H1 (cell line): ENCODE data around the gene WDR44. TPM values are rescaled to one million over a fixed set of nuclear protein-coding genes. Genes with fewer than 3 reads are reported as not detected.

Source experiments
- ATF3 ChIP-seq: IDR thresholded peaks from 2 replicates; pipeline ENCODE4 v1.6.1; 2011; ENCODE audit warnings: low read depth, mild to moderate bottlenecking, low read length; ENCODE audit not compliant: insufficient read depth
- SAP30 ChIP-seq: fragments of 300-600 bp; sonication (generic); IDR thresholded peaks from 2 replicates; pipeline ENCODE4 v1.7.1; 2012; ENCODE audit warnings: low read length, moderate library complexity, mild to moderate bottlenecking, inconsistent platforms; ENCODE audit not compliant: insufficient read depth, insufficient replicate concordance
- polyA plus RNA-seq, 7 experiments: library from polyadenylated mRNA; depleted of rRNA in 3 of 7; stranded (reverse) in 5 of 7; unstranded in 2 of 7; fragments of >200 nt in 5 of 7; fragments of 200-250 nt in 2 of 7; gene quantifications; 1 replicate in 5 of 7; 2 replicates in 1 of 7; 4 replicates in 1 of 7; pipeline versions ENCODE4 v1.2.1 to v1.2.3, GENCODE V29; 2011 to 2013; ENCODE audit warnings: missing spikeins in 2 of 7, mixed read lengths in 2 of 7
- total RNA-seq: library from RNA; stranded (reverse); fragmentation: NEBNext Ultra II Directional; extraction: Animal tissue kit (Norgen Biotek cat#: 25700); gene quantifications from 2 replicates; pipeline ENCODE4 v1.2.1, GENCODE V29; 2021

WDR44 gene
- total and polyA plus RNA-seq, 2 of the 8 experiments (the other 6 are each of a cell fraction or from before 2014, with no cell fraction given), result 5.1 to 17.2 TPM

- TF ChIP-seq ATF3 (no peak), SAP30 (no peak)
- TF ChIP-seq, all 59 proteins: peak for 0
Measured at GRCh38 chrX:118345045-118345463, 852 bp upstream of the WDR44 start (continued).
